Pons (tissue), 1 donor: ENCODE data around the gene OR8H2.
"Not testable (repeated sequence)": the region's sequence is repeated elsewhere in the genome, so short reads cannot be mapped to it uniquely, and the experiment has no call there.

Experiments used
- DNase-seq: peaks from one replicate; pipeline ENCODE4 v3.0.0-alpha.2; 2016; ENCODE audit warnings: low spot score

The OR8H2 gene

DNA sequence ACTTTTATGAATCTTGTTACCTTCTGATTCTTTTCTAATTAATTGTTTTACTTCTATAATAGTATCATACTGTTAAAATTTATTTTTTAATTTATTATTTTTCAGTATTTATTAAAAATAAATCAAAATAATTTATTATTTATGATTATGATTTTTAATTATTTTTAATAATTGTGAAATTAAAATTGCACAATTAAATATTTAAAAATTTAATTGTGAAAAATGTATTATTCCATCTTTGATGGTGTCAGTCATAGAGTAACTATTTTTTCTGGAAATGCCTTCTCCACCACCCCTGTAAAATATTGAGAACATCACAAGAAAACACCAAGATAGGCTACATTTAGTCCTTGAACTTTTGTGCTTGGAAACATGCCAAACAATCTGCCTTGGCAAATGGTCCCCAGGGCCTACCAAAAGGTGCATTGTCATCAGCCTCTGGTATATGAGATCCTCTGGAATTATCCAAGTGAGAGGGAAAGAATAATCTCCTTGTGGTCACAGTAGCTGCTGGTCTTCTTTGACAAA is at the start of gene OR8H2:
Gene OR8H2 (plus strand): TSS at position 478 of the 528 bp plus-strand sequence. CDS start 1,356 bp downstream, outside the sequence.
- no peak for DNase-seq

DNA sequence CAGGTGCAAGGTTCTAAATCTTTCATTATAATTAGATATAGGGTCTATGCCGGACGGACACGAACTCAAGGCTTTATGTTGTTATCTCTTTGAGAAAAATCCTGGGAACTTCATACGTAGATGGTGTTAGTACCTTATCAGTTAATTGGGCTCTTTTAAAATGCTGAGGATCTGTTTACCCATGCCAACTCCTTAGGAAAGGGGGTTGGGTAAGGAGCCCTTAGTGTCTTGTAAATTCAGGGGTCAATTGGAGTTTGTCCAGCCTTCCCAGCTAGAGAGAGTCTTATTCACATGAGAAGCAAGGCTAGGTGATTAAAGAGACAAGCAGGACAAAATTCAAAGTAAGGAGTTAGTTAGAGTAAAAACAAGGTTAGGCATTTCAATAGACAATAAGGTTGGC is 47.1 kb upstream of the OR8H2 start:
- not testable (repeated sequence) for DNase-seq

- not testable (repeated sequence) for DNase-seq
Measured at GRCh38 chr11:56057661-56058237, 45.7 kb upstream of the OR8H2 start.

DNA sequence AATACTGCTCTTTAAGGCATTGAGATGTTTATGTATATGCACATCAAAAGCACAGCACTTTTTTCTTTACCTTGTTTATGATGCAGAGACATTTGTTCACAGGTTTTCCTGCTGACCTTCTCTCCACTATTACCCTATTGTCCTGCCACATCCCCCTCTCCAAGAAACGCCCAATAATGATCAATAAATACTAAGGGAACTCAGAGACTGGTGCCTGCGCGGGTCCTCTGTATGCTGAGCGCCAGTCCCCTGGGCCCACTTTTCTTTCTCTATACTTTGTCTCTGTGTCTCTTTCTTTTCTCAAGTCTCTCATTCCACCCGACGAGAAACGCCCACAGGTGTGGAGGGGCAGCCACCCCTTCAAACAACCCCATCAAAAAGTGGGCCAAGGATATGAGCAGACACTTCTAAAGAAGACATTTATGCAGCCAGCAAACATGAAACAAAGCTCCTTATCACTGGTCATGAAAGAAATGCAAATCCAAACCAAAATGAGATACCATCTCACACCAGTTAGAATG is 45.2 kb upstream of the OR8H2 start:
- not testable (repeated sequence) for DNase-seq

DNA sequence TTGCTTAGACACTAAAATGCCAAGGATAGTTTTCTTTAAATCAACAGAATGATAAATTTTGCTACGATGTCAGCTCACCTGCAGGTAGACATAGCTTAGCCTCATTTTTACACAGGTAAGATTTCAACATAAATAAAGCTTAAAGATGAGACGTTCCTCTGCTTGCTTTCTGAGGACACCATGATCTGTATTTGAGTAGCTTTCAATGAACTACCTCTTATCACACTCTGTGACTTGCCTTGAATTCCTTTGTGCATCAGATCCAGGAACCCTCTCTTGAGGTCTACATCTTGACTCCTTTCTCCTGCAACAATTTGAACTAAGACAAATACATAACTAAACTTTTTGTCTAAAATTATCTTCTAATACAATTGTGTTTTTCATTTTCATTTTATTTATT is 36.5 kb upstream of the OR8H2 start:
- no peak for DNase-seq

- DNase-seq = no peak
Measured at GRCh38 chr11:56089697-56090096, 13.8 kb upstream of the OR8H2 start.

GRCh38 chr11:56093008-56093407 is 10.5 kb upstream of the OR8H2 start, which contains the start of gene OR8I2:
TSS of gene OR8I2 (plus strand) at chr11:56093308. CDS start at chr11:56093308, 0 bp downstream.
- DNase-seq = no peak

- no peak for DNase-seq
Measured at GRCh38 chr11:56122073-56122472, 18.6 kb downstream of the OR8H2 start, which contains the start of gene OR8H3. TSS of gene OR8H3 (plus strand) at chr11:56122373. CDS start at chr11:56122373, 0 bp downstream.

- DNase-seq = no peak
Measured at GRCh38 chr11:56140151-56140661, 36.7 kb downstream of the OR8H2 start, which contains the start of gene OR8J3. TSS of gene OR8J3 (minus strand) at chr11:56140201. CDS start at chr11:56137718, 2,483 bp downstream.

GRCh38 chr11:56143681-56144080 is 40.2 kb downstream of the OR8H2 start:
- not testable (repeated sequence) for DNase-seq

DNA sequence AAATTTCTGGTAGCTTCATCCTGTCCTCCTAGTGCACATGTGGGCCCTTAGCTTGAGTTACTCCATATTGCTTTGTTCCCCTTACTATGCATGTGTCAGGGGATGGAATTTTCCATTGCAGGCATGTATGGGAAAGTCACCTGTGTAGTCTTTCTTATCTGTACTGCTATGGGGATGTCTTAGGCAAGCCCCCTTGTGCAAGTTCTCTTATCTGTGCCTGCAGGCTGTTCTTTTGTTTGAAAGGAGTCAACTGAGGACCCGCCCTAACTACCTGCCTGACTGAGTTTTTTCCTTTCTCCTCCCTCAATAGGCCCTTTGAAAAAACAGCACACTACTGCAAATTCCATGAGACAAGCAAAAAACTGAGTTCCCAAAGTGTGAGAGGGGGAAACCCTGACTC is 47.9 kb downstream of the OR8H2 start:
- no peak for DNase-seq

DNA sequence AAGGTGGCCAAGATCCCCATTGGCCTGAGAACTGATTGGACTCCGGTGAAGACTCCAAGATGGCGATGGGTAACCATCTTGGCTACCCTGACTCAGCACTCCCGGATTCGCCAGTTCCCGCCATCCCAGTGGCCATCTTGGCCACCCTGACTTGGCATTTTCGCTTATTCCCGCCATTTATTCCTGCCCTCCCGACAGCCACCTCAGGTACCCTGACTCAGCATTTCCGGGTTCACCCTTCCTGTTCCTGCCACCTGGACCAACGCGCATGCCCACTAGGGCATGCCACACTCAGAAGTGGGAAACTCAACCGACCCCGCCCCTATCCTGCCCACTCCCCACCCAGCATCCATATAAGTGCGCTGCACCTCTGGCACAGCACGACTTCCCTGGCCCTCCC is 48.8 kb downstream of the OR8H2 start:
- DNase-seq = no peak
